GM19328 (cell line): ENCODE measurements around the gene GPNMB.
"Not testable (repeated sequence)": the region's sequence is repeated elsewhere in the genome, so short reads cannot be mapped to it uniquely, and the experiment has no call there.

Source experiments
- ATAC-seq: cut with Tn5 transposase; IDR thresholded peaks from one replicate; pipeline ENCODE4 v1.9.1; 2021; ENCODE audit warnings: mild to moderate bottlenecking, moderate library complexity; ENCODE audit not compliant: unreplicated experiment

GPNMB gene

DNA sequence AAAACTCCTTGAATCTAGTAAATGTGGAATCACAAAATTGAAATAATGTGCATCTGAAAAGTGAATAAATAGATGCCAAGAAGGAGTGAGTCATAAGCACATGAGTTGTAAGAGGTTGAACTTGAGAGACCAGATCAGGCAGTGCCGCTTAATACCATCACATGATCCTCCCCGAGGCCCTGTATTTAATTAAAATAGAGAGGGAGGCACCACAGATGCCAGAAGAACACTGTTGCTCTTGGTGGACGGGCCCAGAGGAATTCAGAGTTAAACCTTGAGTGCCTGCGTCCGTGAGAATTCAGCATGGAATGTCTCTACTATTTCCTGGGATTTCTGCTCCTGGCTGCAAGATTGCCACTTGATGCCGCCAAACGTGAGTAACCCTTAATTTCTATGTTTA lies at the start of gene GPNMB:
TSS of gene GPNMB (plus strand) at position 221 of the 400 bp plus-strand sequence. CDS start at position 304, 83 bp downstream.
- ATAC-seq, result no peak

- ATAC-seq, result not testable (repeated sequence)
These were observed 48.8 kb upstream of the GPNMB start for GRCh38 chr7:23197745-23198144.

- ATAC-seq, result no peak
These were observed 46.2 kb upstream of the GPNMB start for GRCh38 chr7:23200331-23200730.

GRCh38 chr7:23204241-23204640 lies 42.3 kb upstream of the GPNMB start:
- ATAC-seq, result no peak

GRCh38 chr7:23205577-23205908 lies 41.0 kb upstream of the GPNMB start:
- no peak for ATAC-seq

GRCh38 chr7:23205909-23206767 lies 40.4 kb upstream of the GPNMB start:
- no peak for ATAC-seq

DNA sequence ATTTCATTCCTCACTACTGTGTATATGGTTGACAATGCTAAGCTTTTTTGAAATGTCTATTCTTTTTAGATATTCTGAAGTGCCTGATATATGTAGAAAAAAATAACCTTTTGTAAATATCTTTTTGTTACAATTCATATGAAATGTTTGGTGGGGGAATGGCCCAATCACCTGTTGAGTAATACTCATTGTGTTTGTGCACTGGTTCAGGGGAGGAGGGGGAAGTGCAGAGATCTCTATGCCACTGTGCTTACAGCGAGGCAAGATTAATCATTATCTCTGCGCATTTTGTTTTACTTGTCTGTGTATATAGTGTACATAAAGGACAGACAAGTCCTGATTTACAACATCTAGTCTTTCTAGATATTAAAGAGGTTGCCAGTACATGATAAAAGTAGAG lies 39.6 kb upstream of the GPNMB start:
- no peak for ATAC-seq

DNA sequence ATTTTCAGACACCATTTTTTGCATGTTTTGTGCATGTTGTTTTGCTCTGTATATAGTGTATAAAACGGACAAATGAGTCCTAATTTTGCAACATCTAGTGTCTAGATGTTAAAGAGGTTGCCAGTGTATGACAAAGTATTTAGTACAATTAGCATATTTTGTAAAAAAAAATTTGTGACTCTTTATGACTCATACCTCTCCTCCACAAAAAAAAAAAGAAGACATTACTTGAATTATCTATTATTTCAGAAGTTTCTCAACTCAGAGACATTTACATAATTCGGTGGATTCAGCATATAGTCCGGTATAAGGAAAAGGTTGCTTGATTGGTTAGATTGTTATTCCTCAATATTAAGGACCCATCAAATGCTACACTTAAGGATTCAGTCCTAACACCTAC lies 38.7 kb upstream of the GPNMB start:
- ATAC-seq, result no peak

- no peak for ATAC-seq
These were observed 38.3 kb upstream of the GPNMB start for GRCh38 chr7:23208316-23208715.

- no peak for ATAC-seq
These were observed 36.1 kb upstream of the GPNMB start for GRCh38 chr7:23210506-23210905.

DNA sequence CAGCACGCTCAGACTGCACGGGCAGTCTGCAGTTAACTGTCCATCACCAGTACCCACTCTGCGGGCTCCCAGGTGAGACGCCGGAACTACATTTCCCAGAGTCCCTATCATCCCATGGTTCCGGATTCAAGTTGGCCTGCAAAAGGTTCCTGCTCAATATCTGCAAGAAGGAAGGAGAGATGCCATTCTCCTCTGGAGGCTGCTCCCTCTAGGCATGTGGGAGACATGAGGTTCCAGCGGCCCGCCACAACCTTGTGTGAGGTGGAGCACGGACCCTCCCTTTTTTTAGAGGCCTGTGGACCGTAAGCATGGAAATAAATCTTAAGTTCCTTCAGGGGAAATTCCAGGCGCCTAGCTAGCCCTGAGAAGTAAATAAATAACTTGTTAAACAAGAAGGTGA lies 35.0 kb upstream of the GPNMB start:
- no peak for ATAC-seq

- ATAC-seq, result no peak
These were observed 34.2 kb upstream of the GPNMB start for GRCh38 chr7:23212395-23212794.

GRCh38 chr7:23212841-23213240 lies 33.7 kb upstream of the GPNMB start:
- no peak for ATAC-seq

- ATAC-seq, result no peak
These were observed 32.8 kb upstream of the GPNMB start for GRCh38 chr7:23213755-23214154.

- no peak for ATAC-seq
These were observed 32.2 kb upstream of the GPNMB start for GRCh38 chr7:23214423-23214822.

GRCh38 chr7:23214938-23215337 lies 31.6 kb upstream of the GPNMB start:
- ATAC-seq, result no peak

DNA sequence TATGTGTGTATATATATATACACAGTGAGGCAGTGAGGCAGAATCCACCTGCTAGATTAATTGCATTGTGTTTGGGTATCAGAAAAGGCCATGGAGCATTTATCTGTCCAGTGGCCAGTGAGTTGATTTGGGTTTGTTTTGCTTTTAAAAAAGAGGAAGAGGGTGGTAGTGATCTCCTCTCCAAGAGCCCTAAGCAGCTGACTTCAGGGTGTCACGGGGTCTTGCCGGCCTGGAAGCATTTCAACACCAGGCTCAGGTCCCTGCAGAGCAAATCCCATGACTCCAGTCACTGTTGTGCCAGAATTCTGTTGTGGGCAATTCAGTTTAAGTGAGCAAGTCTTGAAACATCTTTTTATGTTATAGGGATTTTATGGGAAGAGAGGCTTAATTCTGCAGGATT lies 30.6 kb upstream of the GPNMB start:
- ATAC-seq, result no peak

DNA sequence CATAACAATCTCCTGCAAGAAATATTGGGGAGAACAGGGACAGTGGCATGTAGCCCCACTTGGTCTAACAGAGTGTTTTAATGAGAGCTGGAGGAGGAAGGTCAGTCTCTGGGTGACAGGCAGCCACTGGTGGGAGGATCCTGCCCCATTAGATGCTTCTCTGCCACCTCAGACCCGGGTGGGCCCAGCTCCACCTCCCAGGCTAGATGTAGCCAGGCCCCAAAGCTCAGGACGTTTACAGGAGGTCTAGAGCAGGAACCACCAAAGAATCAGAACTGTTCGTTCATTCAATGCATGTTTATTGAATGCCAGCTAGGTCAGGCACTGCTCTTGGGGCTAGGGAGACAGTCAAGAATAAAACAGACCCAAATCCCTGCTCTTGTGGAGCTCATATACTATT lies 28.4 kb upstream of the GPNMB start:
- no peak for ATAC-seq

- no peak for ATAC-seq
These were observed 25.8 kb upstream of the GPNMB start for GRCh38 chr7:23220690-23221305.

DNA sequence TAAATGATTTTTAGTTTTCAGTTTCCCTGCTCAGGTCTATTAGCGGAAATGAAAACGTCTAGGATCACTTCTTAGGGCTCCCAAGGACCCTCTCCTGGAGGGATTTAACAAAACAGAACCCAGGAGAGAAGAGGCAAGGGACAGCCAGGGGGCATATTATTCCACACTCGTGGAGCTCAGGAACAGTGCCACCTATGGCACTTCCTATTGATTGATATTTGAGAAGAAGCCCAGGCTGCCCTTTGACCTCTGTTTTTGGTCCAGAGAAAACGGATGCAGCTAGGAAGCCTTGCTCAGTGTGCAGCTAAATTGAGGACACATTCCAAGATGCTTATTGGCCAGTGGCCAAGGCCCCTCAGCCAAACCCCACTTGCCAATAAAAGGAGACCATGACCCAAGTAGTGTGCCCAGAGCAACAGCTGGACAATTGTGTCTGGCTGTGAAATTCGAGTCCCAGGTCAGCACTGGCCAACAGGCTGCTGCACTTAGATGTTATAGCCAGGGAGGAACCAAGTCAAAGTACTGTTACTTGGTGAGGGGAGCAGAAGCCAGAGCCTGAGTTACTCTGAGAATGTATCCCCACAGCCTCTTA lies 24.0 kb upstream of the GPNMB start:
- no peak for ATAC-seq

GRCh38 chr7:23224364-23224763 lies 22.2 kb upstream of the GPNMB start:
- ATAC-seq, result not testable (repeated sequence)

- ATAC-seq, result no peak
These were observed 19.6 kb upstream of the GPNMB start for GRCh38 chr7:23226844-23227450.
